ENCODE data around the gene WNT7B.

- TF ChIP-seq SUZ12 (IDR thresholded peaks at IDR 0.05; ENCODE audit: extremely low read depth, insufficient read depth, insufficient read length) (no peak), YY1 (IDR thresholded peaks at IDR 0.05; ENCODE audit: insufficient read depth, insufficient read length) (no peak)
These were observed 24.8 kb downstream of the WNT7B start for GRCh38 chr22:45952151-45952550.

All from NT2/D1 (cell line).